WI38 (cell line): ENCODE results near the gene TMEM39B.
"Not testable (repeated sequence)": the region's sequence is repeated elsewhere in the genome, so short reads cannot be mapped to it uniquely, and the experiment has no call there.

Source experiments
- H3K4me3 ChIP-seq: 2 replicates; pipeline ENCODE4 v1.5.1; 2011; ENCODE audit warnings: low read depth, mild to moderate bottlenecking, control low read depth, low read length
- CTCF ChIP-seq: IDR thresholded peaks from 2 replicates; pipeline ENCODE4 v1.5.1; 2012; ENCODE audit warnings: low read depth, mild to moderate bottlenecking, control low read depth, low read length

The TMEM39B gene

GRCh38 chr1:32111789-32112188 lies 39.0 kb downstream of the TMEM39B start:
- H3K4me3 ChIP-seq, result no peak overlapping the region
- no peak for TF ChIP-seq CTCF

GRCh38 chr1:32112806-32113375 lies 40.2 kb downstream of the TMEM39B start:
- H3K4me3 ChIP-seq, result no peak overlapping the region

GRCh38 chr1:32113436-32113835 lies 40.7 kb downstream of the TMEM39B start:
- not testable (repeated sequence) for H3K4me3 ChIP-seq

More at GRCh38 chr1:32112806-32113375, 40.2 kb downstream of the TMEM39B start:
- TF ChIP-seq CTCF, result no peak

- TF ChIP-seq CTCF, result no peak
- no peak overlapping the region for H3K4me3 ChIP-seq
Observed at GRCh38 chr1:32114420-32114819, 41.7 kb downstream of the TMEM39B start.

DNA sequence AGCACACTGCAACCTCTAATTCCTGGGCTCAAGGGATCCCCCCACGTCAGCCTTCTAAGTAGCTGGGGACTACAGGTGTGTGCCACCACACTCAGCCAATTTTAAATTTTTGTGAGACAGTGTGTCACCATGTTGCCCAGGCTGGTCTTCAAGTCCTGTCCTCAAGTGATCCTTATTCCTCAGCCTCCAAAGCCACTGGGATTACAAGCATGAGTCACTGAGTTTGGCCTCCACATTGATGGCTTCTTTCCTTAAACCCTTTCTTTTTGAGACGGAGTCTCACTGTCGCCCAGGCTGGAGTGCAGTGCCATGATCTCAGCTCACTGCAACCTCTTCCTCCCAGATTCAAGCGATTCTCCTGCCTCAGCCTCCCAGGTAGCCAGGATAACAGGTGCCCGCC lies 42.8 kb downstream of the TMEM39B start:
- no peak for TF ChIP-seq CTCF
- no peak overlapping the region for H3K4me3 ChIP-seq

GRCh38 chr1:32116531-32116930 lies 43.8 kb downstream of the TMEM39B start:
- TF ChIP-seq CTCF, result no peak

DNA sequence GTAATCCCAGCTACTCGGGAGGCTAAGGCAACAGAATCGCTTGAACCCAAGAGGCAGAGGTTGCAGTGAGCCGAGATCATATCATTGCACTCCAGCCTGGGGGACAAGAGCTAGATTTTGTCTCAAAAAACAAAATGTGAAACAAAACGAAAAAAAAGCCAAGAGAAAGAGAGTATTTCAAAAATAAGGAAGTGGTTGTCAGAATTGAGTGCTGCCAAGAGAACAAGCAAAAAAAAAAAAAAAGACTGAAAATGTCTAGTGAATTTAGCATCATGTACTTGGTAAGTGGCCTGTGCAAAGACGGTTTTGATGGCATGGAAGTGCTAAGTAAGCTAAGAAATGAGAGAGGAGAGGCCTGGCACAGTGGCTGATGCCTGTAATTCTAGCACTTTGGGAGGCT lies 49.4 kb downstream of the TMEM39B start:
- TF ChIP-seq CTCF, result no peak
- H3K4me3 ChIP-seq, result no peak overlapping the region

More at GRCh38 chr1:32116531-32116930, 43.8 kb downstream of the TMEM39B start:
- H3K4me3 ChIP-seq, result no peak overlapping the region

DNA sequence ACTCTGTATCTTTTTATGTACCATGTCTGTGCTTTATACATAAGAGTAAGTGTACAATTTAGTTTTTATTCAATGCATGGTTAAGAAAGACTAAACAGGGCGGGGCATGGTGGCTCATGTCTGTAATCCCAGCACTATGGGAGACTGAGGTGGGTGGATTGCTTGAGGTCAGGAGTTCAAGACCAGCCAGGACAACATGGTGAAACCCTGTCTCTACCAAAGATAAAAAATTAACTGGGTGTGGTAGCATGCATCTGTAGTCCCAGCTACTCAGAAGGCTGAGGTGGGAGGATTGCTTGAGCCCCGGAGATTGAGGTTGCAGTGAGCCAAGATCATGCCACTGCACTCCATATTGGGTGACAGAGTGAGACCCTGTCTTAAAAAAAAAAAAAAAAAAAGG lies 50.6 kb downstream of the TMEM39B start:
- not testable (repeated sequence) for H3K4me3 ChIP-seq

DNA sequence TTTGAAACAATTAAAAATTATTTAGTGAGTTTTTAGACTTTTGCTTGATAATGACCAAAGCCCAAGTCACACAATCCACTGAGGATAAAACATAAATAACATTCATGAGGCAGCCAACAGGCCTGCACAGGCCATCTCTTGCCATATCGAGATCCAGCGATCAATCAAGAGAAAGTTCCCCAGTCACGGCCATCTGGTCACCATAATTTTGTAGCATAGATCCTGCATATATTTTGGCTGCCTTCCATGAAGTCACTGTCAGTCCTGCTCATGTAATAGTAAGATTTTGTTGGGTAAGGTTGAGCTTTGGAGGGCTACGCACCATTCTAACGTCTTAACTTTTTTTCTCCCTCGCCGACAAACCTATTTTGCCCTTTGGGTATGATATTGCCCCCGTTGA lies 52.6 kb downstream of the TMEM39B start:
- no peak overlapping the region for H3K4me3 ChIP-seq
- TF ChIP-seq CTCF, result no peak
